Stimulated activated naive CD8-positive, alpha-beta T cell treated with anti-CD3 and anti-CD28 coated beads, Interleukin-15, amount 100 ng/mL, for 72 hours (primary cell): ENCODE results near the gene DDX56.
"Not testable (repeated sequence)": the region's sequence is repeated elsewhere in the genome, so short reads cannot be mapped to it uniquely, and the experiment has no call there.

ENCODE experiments used
- ATAC-seq: fragments of 150-1000 bp; cut with Tn5 transposase; 2 replicates; pipeline ENCODE4 v1.10.0; 2021; ENCODE audit warnings: mild to moderate bottlenecking, moderate library complexity
- DNase-seq, 2 donors: peaks; one replicate each; pipeline ENCODE4 v3.0.0; 2021 to 2022
- H3K27ac Mint-ChIP-seq, 2 donors: one replicate each; pipeline ENCODE4 v1.8.0; 2022; ENCODE audit warnings: mild to moderate bottlenecking in 2 of 2, mixed read lengths in 2 of 2, moderate library complexity in 2 of 2
- H3K27me3 Mint-ChIP-seq: one replicate; pipeline ENCODE4 v1.8.0; 2022; ENCODE audit warnings: mixed read lengths
- H3K4me1 Mint-ChIP-seq: one replicate; pipeline ENCODE4 v1.8.0; 2022; ENCODE audit warnings: mild to moderate bottlenecking, mixed read lengths
- H3K4me3 Mint-ChIP-seq, 2 donors: one replicate each; pipeline ENCODE4 v1.8.0; 2022; ENCODE audit warnings: mild to moderate bottlenecking in 2 of 2, mixed read lengths in 2 of 2, moderate library complexity in 1 of 2
- H3K9me3 Mint-ChIP-seq, 2 donors: one replicate each; pipeline ENCODE4 v1.8.0; 2022; ENCODE audit warnings: mixed read lengths in 2 of 2

Gene DDX56

GRCh38 chr7:44575054-44575453 lies 1.3 kb upstream of the DDX56 start:
- Mint-ChIP-seq H3K9me3 (no peaks in the 10 kb centered on the region), H3K27me3 (no peaks in the 10 kb centered on the region), H3K4me3 (peak overlapping the region; percentile 95 to 97), H3K4me1 (peaks cover 59% of the 10 kb centered on the region), H3K27ac (peak overlapping the region; percentile 25 to 57)
- DNase-seq (no peak), ATAC-seq (no peak)

- ATAC-seq: no peak
- peak overlapping the region; percentile 96 to 99 for H3K27ac Mint-ChIP-seq
- DNase-seq: no peak
- no peaks in the 10 kb centered on the region for H3K9me3 Mint-ChIP-seq
- peaks cover 59% of the 10 kb centered on the region for H3K4me1 Mint-ChIP-seq
- peak overlapping the region; percentile 95 to 97 for H3K4me3 Mint-ChIP-seq
- H3K27me3 Mint-ChIP-seq: no peaks in the 10 kb centered on the region
Observed at GRCh38 chr7:44574287-44574872, 672 bp upstream of the DDX56 start.

GRCh38 chr7:44572771-44573170 lies 937 bp downstream of the DDX56 start:
- Mint-ChIP-seq H3K9me3 (no peaks in the 10 kb centered on the region), H3K27ac (peak overlapping the region; percentile 81 to 96), H3K4me1 (peaks cover 59% of the 10 kb centered on the region), H3K4me3 (peak overlapping the region; percentile 95 to 97), H3K27me3 (no peaks in the 10 kb centered on the region)
- DNase-seq (no peak), ATAC-seq (no peak)

DNA sequence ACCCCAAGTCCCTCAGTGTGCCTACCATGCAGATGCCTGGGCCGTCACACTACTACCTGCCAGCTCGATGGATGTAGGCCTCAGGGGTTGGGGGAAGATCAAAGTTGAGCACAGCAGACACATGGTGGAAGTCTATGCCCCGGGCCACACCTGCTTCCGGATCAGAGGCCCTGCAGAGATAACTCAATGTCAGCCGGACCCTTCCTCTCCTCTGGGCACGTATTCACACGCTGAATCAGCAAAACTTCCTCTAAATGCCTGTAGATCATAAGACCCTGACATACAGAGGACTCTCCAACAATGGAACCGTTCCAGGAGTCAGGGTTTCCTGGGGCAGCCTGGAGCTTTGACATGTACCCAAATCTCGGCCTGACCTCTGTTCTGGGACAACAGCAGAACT lies 3.7 kb downstream of the DDX56 start:
- H3K4me3 Mint-ChIP-seq: no peak overlapping the region

GRCh38 chr7:44568771-44569560 lies 4.7 kb downstream of the DDX56 start:
- H3K27ac Mint-ChIP-seq: peak overlapping the region; percentile 54 to 88
- no peaks in the 10 kb centered on the region for H3K9me3 Mint-ChIP-seq
- H3K4me1 Mint-ChIP-seq: peaks cover 58% of the 10 kb centered on the region
- H3K4me3 Mint-ChIP-seq: no peak overlapping the region
- no peaks in the 10 kb centered on the region for H3K27me3 Mint-ChIP-seq
- no peak for DNase-seq
- no peak for ATAC-seq

More for the DNA sequence above, 3.7 kb downstream of the DDX56 start:
- Mint-ChIP-seq H3K4me1 (peaks cover 65% of the 10 kb centered on the region), H3K27me3 (no peaks in the 10 kb centered on the region), H3K27ac (no peak overlapping the region), H3K9me3 (no peaks in the 10 kb centered on the region)
- DNase-seq (no peak), ATAC-seq (no peak)

DNA sequence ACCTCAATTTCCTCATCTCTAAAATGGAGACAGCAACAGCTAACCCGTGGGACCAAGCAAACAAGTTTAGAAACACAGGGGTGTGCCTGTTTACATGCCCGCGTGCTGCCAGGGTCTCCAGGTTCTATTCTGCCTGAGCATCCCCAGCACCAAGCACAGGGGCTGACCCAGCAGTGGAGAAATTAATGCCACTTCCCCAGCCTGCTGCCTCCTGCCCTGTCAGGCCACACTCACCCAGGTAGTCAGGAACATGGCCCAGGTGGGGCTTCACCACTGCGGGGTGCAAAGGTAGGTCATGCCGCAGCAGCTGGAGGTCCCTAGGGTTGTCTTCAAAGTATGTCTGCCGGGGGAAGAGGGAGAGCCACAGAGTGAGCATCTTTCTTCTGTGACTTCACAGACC lies 5.8 kb downstream of the DDX56 start:
- no peak for DNase-seq
- no peak for ATAC-seq
- no peaks in the 10 kb centered on the region for H3K9me3 Mint-ChIP-seq
- H3K4me1 Mint-ChIP-seq: peaks cover 51% of the 10 kb centered on the region
- no peak overlapping the region for H3K27ac Mint-ChIP-seq
- no peaks in the 10 kb centered on the region for H3K27me3 Mint-ChIP-seq
- no peak overlapping the region for H3K4me3 Mint-ChIP-seq

DNA sequence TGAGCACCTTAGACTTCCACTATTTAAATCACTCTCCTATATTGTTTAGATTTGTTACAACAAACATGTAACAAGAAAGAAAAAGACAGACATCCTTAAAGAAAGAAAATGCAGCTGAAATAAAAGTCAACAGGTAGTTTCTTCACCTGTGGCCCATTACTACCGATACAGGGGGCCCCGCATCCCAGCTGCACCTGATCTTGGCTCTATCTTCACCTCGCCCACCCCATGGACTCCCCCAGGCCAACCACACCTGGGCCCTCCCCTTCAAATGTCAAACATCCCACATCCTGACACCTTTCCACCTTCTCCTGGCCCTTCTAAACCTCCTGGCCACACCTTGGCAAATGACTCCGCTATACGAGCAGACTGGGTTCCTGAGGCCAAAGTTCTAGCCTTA lies 7.0 kb downstream of the DDX56 start:
- H3K4me1 Mint-ChIP-seq: peaks cover 42% of the 10 kb centered on the region
- peak overlapping the region in 1 of 2 donors; percentile 52 for H3K27ac Mint-ChIP-seq
- no peak for DNase-seq
- no peaks in the 10 kb centered on the region for H3K9me3 Mint-ChIP-seq
- H3K27me3 Mint-ChIP-seq: no peaks in the 10 kb centered on the region
- no peak for ATAC-seq
- no peak overlapping the region for H3K4me3 Mint-ChIP-seq

GRCh38 chr7:44565795-44566559 lies 7.7 kb downstream of the DDX56 start:
- DNase-seq (no peak), ATAC-seq (peak; percentile 49)
- H3K4me1 Mint-ChIP-seq: peaks cover 42% of the 10 kb centered on the region
- H3K27ac Mint-ChIP-seq: peak overlapping the region in 1 of 2 donors; percentile 81
- no peaks in the 10 kb centered on the region for H3K27me3 Mint-ChIP-seq
- no peak overlapping the region for H3K4me3 Mint-ChIP-seq
- H3K9me3 Mint-ChIP-seq: no peaks in the 10 kb centered on the region

- H3K27me3 Mint-ChIP-seq: no peaks in the 10 kb centered on the region
- peaks cover 42% of the 10 kb centered on the region for H3K4me1 Mint-ChIP-seq
- ATAC-seq: peak; percentile 80
- peak overlapping the region; percentile 57 to 81 for H3K27ac Mint-ChIP-seq
- DNase-seq: peak; percentile 55 to 59
- H3K9me3 Mint-ChIP-seq: no peaks in the 10 kb centered on the region
- H3K4me3 Mint-ChIP-seq: no peak overlapping the region
Observed at GRCh38 chr7:44565097-44565794, 8.5 kb downstream of the DDX56 start.

- Mint-ChIP-seq H3K4me3 (no peak overlapping the region), H3K27me3 (no peaks in the 10 kb centered on the region), H3K9me3 (no peaks in the 10 kb centered on the region), H3K27ac (peak overlapping the region; percentile 44 to 81), H3K4me1 (peaks cover 38% of the 10 kb centered on the region)
- ATAC-seq: no peak
- DNase-seq: no peak
Observed at GRCh38 chr7:44564606-44565005, 9.1 kb downstream of the DDX56 start.

DNA sequence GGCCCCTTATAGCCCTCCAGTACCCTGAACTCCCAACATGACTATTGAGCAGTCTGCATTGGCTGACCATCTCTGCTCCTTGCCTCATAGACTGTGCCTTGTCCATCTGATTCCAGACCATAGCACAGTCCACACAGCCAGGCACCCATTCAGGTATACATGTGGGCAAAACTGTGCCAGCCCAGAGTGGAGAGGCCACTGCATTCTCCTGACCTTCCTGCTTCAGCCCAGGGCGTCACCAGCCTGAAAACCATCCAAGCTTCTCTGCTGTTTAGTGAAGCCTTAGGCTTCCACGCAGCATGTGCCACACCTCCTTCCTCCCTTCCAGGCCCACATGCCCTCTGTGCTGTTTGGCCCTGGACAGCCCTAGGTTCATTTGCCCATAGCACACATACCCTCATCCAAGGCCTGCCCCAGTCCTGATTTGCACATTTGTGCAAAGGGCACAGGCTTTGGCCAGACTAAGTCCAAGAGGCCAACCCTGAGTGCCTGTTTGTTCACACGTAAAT lies 10.5 kb downstream of the DDX56 start:
- ATAC-seq (no peak), DNase-seq (no peak)
- Mint-ChIP-seq H3K27ac (peak overlapping the region; percentile 35 to 83), H3K4me3 (no peak overlapping the region), H3K4me1 (peaks cover 25% of the 10 kb centered on the region), H3K27me3 (no peaks in the 10 kb centered on the region), H3K9me3 (no peaks in the 10 kb centered on the region)

DNA sequence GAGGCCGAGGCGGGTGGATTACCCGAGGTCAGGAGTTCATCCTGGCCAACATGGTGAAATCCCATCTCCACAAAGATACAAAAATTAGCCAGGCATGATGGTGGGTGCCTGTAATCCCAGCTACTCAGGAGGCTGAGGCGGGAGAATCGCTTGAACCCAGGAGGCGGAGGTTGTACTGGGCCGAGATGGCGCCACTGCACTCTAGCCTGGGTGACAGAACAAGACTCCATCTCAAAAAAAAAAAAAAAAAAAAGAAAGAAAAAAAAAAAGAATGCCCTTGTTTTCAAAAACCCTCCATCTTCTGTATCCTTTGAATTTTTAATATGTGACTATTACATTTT lies 11.1 kb downstream of the DDX56 start:
- not testable (repeated sequence) for H3K4me3 Mint-ChIP-seq, H3K9me3 Mint-ChIP-seq, H3K27ac Mint-ChIP-seq, ATAC-seq, H3K27me3 Mint-ChIP-seq, DNase-seq
- peaks cover 20% of the 10 kb centered on the region for H3K4me1 Mint-ChIP-seq

DNA sequence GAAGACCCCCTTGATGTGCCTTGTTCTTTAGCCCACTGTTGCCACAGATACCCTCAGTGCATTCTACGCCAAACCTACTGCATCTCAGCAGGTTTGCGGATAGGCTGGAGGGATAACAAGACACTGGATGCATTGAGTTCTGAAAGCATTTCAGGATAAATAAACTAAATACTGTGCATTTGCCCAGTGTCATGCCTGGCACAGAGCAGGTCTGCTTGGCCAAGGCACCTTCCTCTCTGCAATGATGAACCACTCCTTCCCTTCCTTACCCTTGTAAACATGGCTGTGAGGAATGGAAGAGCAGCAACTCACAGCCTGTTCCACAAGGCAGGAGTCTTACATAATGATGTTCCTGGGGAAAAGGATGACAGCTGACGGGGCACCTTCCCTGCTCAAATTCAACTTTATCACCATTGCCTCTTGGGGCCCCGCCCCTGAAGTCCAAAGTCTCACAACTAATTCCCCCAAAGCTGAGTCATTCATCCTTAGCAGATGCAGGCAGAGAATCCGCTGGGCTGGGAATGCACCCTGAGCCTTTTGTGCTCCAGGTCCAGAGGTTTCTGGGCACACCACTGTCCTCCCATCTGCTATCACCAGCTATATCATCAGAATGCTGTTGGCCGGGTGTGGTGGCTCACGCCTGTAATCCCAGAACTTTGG lies 11.6 kb downstream of the DDX56 start:
- Mint-ChIP-seq H3K4me3 (no peak overlapping the region), H3K27ac (no peak overlapping the region), H3K4me1 (peaks cover 15% of the 10 kb centered on the region), H3K27me3 (no peaks in the 10 kb centered on the region), H3K9me3 (no peaks in the 10 kb centered on the region)
- ATAC-seq (no peak), DNase-seq (no peak)

GRCh38 chr7:44561481-44561880 lies 12.2 kb downstream of the DDX56 start:
- DNase-seq (no peak), ATAC-seq (no peak)
- no peaks in the 10 kb centered on the region for H3K9me3 Mint-ChIP-seq
- H3K4me3 Mint-ChIP-seq: no peak overlapping the region
- H3K27ac Mint-ChIP-seq: no peak overlapping the region
- H3K4me1 Mint-ChIP-seq: peaks cover 12% of the 10 kb centered on the region
- H3K27me3 Mint-ChIP-seq: no peaks in the 10 kb centered on the region

- Mint-ChIP-seq H3K27ac (peak overlapping the region in 1 of 2 donors; percentile 8), H3K27me3 (no peaks in the 10 kb centered on the region)
Observed at GRCh38 chr7:44559485-44559884, 14.2 kb downstream of the DDX56 start.

More at GRCh38 chr7:44559485-44559884, 14.2 kb downstream of the DDX56 start:
- Mint-ChIP-seq H3K9me3 (no peaks in the 10 kb centered on the region), H3K4me1 (no peaks in the 10 kb centered on the region), H3K4me3 (no peak overlapping the region)
- ATAC-seq (no peak), DNase-seq (no peak)
